HEK293 (cell line): ENCODE data around the gene FOXO4.

Source experiments
- CTCF ChIA-PET: fragments of 350-600 bp; formaldehyde crosslinking; extraction: SDS; loops from one replicate; lab custom pipeline; 2021; ENCODE audit warnings: antibody characterized with exemption; lab: Yijun Ruan, JAX
- POLR2A ChIA-PET: fragments of 300-600 bp; formaldehyde crosslinking; extraction: SDS; loops from one replicate; lab custom pipeline; 2020; ENCODE audit warnings: antibody characterized with exemption, inconsistent platforms; lab: Yijun Ruan, JAX
- H3K27ac ChIP-seq: fragments of 200-500 bp; sonication (Bioruptor generic); 2 replicates; pipeline ENCODE4 v1.5.1; 2014; ENCODE audit warnings: low read depth, low read length, control low read depth, inconsistent platforms; ENCODE audit errors: extremely low read depth
- H3K36me3 ChIP-seq, 2 experiments: fragments of 200-500 bp in 1 of 2; sonication (Bioruptor generic) in 1 of 2; 1 replicate in 1 of 2; 2 replicates in 1 of 2; pipeline ENCODE4 v1.5.1; 2014 to 2017; ENCODE audit warnings: inconsistent platforms in 2 of 2, low read length in 2 of 2; ENCODE audit not compliant: control insufficient read depth in 2 of 2, insufficient read depth in 1 of 2
- H3K4me1 ChIP-seq: fragments of 200-500 bp; sonication (Bioruptor generic); 2 replicates; pipeline ENCODE4 v1.5.1; 2014; ENCODE audit warnings: mild to moderate bottlenecking, low read length, inconsistent platforms; ENCODE audit not compliant: control insufficient read depth, insufficient read depth
- H3K4me3 ChIP-seq: 2 replicates; pipeline ENCODE4 v1.5.1; 2011; ENCODE audit warnings: low read depth, mild to moderate bottlenecking, control low read depth, low read length, moderate library complexity
- H3K9me3 ChIP-seq: fragments of 200-500 bp; sonication (Bioruptor generic); 2 replicates; pipeline ENCODE4 v1.5.1; 2014; ENCODE audit warnings: low read depth, low read length, inconsistent platforms; ENCODE audit not compliant: control insufficient read depth, insufficient read depth
- CTCF ChIP-seq: fragments of 450-650 bp; formaldehyde crosslinking; IDR thresholded peaks from 2 replicates; pipeline ENCODE4 v1.5.1; 2016; ENCODE audit warnings: missing biosample characterization, missing genetic modification characterization
- HOXC10 ChIP-seq: sonication (generic); formaldehyde crosslinking; IDR thresholded peaks from 2 replicates; pipeline ENCODE4 v1.8.1; 2023; ENCODE audit warnings: mild to moderate bottlenecking, missing genetic modification reagents
- OSR2 ChIP-seq: fragments of 450-650 bp; formaldehyde crosslinking; IDR thresholded peaks from 2 replicates; pipeline ENCODE4 v1.5.1; 2016; ENCODE audit warnings: missing biosample characterization, missing genetic modification characterization
- YY2 ChIP-seq: fragments of 450-650 bp; formaldehyde crosslinking; IDR thresholded peaks from 2 replicates; pipeline ENCODE4 v1.5.1; 2016; ENCODE audit warnings: missing biosample characterization, missing genetic modification characterization
- ZFHX2 ChIP-seq: fragments of 450-650 bp; formaldehyde crosslinking; conservative IDR thresholded peaks from 2 replicates; pipeline ENCODE4 v1.5.1; 2016; ENCODE audit warnings: missing biosample characterization, missing genetic modification characterization
- ZNF169 ChIP-seq: fragments of 450-650 bp; formaldehyde crosslinking; IDR thresholded peaks from 2 replicates; pipeline ENCODE4 v1.5.1; 2016; ENCODE audit warnings: missing biosample characterization, missing genetic modification characterization
- ZNF560 ChIP-seq: fragments of 450-650 bp; formaldehyde crosslinking; IDR thresholded peaks from 2 replicates; pipeline ENCODE4 v1.5.1; 2017; ENCODE audit warnings: missing biosample characterization, missing genetic modification characterization, borderline replicate concordance
- ZNF677 ChIP-seq: fragments of 450-650 bp; IDR thresholded peaks from 2 replicates; pipeline ENCODE4 v1.5.0; 2018; ENCODE audit warnings: missing biosample characterization, mild to moderate bottlenecking, missing genetic modification characterization, moderate library complexity
- ZNF785 ChIP-seq: fragments of 450-650 bp; formaldehyde crosslinking; IDR thresholded peaks from 2 replicates; pipeline ENCODE4 v1.5.1; 2016; ENCODE audit warnings: missing biosample characterization, missing genetic modification characterization
- TF ChIP-seq, protein P1 (sequence below): fragments of 450-650 bp; formaldehyde crosslinking; IDR thresholded peaks from 2 replicates; pipeline ENCODE4 v1.5.1; 2016; ENCODE audit warnings: missing biosample characterization, missing genetic modification characterization
- TF ChIP-seq, protein P2 (sequence below): fragments of 450-650 bp; IDR thresholded peaks from 2 replicates; pipeline ENCODE4 v1.5.1; 2018; ENCODE audit warnings: missing biosample characterization, missing genetic modification characterization
- TF ChIP-seq, protein P3 (sequence below): fragments of 450-650 bp; formaldehyde crosslinking; IDR thresholded peaks from 2 replicates; pipeline ENCODE4 v1.5.1; 2016; ENCODE audit warnings: missing biosample characterization, missing genetic modification characterization

The FOXO4 gene

GRCh38 chrX:71100581-71101505 lies 5.2 kb downstream of the FOXO4 start:
- Histone ChIP-seq H3K36me3 (peaks cover 0 to 17% of the 10 kb centered on the region in 2 experiments; a peak in 1 of 3 replicates), H3K27ac (no peak overlapping the region), H3K4me3 (no peak overlapping the region), H3K4me1 (peaks cover 3% of the 10 kb centered on the region; the same call in 1 of the 2 replicates), H3K9me3 (no peaks in the 10 kb centered on the region)
- TF ChIP-seq, protein P1, sequence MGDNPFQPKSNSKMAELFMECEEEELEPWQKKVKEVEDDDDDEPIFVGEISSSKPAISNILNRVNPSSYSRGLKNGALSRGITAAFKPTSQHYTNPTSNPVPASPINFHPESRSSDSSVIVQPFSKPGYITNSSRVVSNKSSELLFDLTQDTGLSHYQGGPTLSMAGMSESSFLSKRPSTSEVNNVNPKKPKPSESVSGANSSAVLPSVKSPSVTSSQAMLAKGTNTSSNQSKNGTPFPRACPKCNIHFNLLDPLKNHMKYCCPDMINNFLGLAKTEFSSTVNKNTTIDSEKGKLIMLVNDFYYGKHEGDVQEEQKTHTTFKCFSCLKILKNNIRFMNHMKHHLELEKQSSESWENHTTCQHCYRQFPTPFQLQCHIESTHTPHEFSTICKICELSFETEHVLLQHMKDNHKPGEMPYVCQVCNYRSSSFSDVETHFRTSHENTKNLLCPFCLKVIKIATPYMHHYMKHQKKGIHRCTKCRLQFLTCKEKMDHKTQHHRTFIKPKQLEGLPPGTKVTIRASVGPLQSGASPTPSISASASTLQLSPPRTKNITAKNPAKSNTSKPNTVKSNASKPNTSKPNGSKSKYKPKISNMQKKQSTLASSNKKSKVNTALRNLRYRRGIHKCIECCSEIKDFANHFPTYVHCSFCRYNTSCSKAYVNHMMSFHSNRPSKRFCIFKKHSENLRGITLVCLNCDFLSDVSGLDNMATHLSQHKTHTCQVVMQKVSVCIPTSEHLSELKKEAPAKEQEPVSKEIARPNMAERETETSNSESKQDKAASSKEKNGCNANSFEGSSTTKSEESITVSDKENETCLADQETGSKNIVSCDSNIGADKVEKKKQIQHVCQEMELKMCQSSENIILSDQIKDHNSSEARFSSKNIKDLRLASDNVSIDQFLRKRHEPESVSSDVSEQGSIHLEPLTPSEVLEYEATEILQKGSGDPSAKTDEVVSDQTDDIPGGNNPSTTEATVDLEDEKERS (tag by site-specific recombination): no peak
- peak; percentile 72 for TF ChIP-seq CTCF (tag by site-specific recombination)
- ChIA-PET POLR2A (interaction anchor here (2.9 kb wide), 1 partner anchor 18 kb away, joined by 16 read pairs; the partner anchor contains the start of gene MED12), CTCF (interaction anchor here (0.5 to 0.7 kb wide), 2 partner anchors 99 to 811 kb away, joined by 4 to 5 read pairs; partner anchors contain the start of genes KIF4A and PDZD11)

- CTCF ChIA-PET: interaction anchor here (0.5 to 1.9 kb wide), 2 partner anchors 27 to 333 kb away, joined by 3 to 8 read pairs; no protein-coding TSS in a partner anchor
- Histone ChIP-seq H3K4me1 (peaks cover 3% of the 10 kb centered on the region; the same call in 1 of the 2 replicates), H3K36me3 (peaks cover 0 to 17% of the 10 kb centered on the region in 2 experiments; a peak in 1 of 3 replicates), H3K4me3 (no peak overlapping the region), H3K27ac (0 out of 2 replicates have a peak overlapping the region, but pooled peaks have one; percentile 32), H3K9me3 (no peaks in the 10 kb centered on the region)
- no peak for TF ChIP-seq YY2 (tag by site-specific recombination)
- no peak for TF ChIP-seq OSR2 (tag by site-specific recombination)
- no peak for TF ChIP-seq ZNF785 (tag by site-specific recombination)
- TF ChIP-seq ZNF560 (tag by site-specific recombination): no peak
- TF ChIP-seq ZNF677: no peak
- no peak for TF ChIP-seq ZNF169 (tag by site-specific recombination)
- TF ChIP-seq ZFHX2 (tag by site-specific recombination): no peak
- TF ChIP-seq HOXC10: no peak
- TF ChIP-seq, protein P2, sequence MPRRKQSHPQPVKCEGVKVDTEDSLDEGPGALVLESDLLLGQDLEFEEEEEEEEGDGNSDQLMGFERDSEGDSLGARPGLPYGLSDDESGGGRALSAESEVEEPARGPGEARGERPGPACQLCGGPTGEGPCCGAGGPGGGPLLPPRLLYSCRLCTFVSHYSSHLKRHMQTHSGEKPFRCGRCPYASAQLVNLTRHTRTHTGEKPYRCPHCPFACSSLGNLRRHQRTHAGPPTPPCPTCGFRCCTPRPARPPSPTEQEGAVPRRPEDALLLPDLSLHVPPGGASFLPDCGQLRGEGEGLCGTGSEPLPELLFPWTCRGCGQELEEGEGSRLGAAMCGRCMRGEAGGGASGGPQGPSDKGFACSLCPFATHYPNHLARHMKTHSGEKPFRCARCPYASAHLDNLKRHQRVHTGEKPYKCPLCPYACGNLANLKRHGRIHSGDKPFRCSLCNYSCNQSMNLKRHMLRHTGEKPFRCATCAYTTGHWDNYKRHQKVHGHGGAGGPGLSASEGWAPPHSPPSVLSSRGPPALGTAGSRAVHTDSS: no peak
- TF ChIP-seq, protein P3, sequence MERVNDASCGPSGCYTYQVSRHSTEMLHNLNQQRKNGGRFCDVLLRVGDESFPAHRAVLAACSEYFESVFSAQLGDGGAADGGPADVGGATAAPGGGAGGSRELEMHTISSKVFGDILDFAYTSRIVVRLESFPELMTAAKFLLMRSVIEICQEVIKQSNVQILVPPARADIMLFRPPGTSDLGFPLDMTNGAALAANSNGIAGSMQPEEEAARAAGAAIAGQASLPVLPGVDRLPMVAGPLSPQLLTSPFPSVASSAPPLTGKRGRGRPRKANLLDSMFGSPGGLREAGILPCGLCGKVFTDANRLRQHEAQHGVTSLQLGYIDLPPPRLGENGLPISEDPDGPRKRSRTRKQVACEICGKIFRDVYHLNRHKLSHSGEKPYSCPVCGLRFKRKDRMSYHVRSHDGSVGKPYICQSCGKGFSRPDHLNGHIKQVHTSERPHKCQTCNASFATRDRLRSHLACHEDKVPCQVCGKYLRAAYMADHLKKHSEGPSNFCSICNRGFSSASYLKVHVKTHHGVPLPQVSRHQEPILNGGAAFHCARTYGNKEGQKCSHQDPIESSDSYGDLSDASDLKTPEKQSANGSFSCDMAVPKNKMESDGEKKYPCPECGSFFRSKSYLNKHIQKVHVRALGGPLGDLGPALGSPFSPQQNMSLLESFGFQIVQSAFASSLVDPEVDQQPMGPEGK (tag by site-specific recombination): no peak
- POLR2A ChIA-PET: interaction anchor here (0.8 to 2.9 kb wide), 3 partner anchors 16 to 264 kb away, joined by 3 to 16 read pairs (median 5); partner anchors contain the start of genes MED12 and TAF1
Measured at GRCh38 chrX:71102292-71102691, 6.6 kb downstream of the FOXO4 start.
